HCT116 (cell line): ENCODE measurements around the gene GARNL3. TPM values are rescaled to one million over a fixed set of nuclear protein-coding genes. Genes with fewer than 3 reads are reported as not detected.

Source experiments
- ATAC-seq: fragments of 200-7000 bp; cut with Tn5 transposase; 2 replicates; pipeline ENCODE4 v1.9.1; 2020; ENCODE audit warnings: mild to moderate bottlenecking, moderate library complexity
- Bru-seq: library from RNA; stranded (reverse); fragments of 400-500 nt; gene quantifications from one replicate; lab custom pipeline; 2021; lab: Mats Ljungman, UMichigan
- BruChase-seq, 2 experiments: library from RNA; stranded (reverse); fragments of 400-500 nt; gene quantifications; one replicate each; lab custom pipeline; 2021; lab: Mats Ljungman, UMichigan
- BruUV-seq: library from RNA; stranded (reverse); fragments of 400-500 nt; replicated peaks from 2 replicates; lab custom pipeline; 2021; lab: Mats Ljungman, UMichigan
- CTCF ChIA-PET: fragments of 300-600 bp; sonication (Branson Sonifier 250); formaldehyde crosslinking; loops from one replicate; lab custom pipeline; 2021; ENCODE audit warnings: antibody characterized with exemption; lab: Charles Lee
- POLR2A ChIA-PET: fragments of 300-600, 350-600 bp; sonication (Branson Sonifier 250); formaldehyde crosslinking; loops from one replicate; lab custom pipeline; 2021; ENCODE audit warnings: antibody characterized with exemption; lab: Charles Lee
- RAD21 ChIA-PET, 2 experiments: fragments of 300-600 bp; sonication (Branson Sonifier 250); formaldehyde crosslinking; loops; one replicate each; lab custom pipeline; 2023; ENCODE audit warnings: low total read pairs in 2 of 2; ENCODE audit not compliant: uncharacterized antibody in 2 of 2, unreplicated experiment in 2 of 2, low non-redundant PET in 1 of 2; lab: Charles Lee
- DNase-seq: peaks from one replicate; pipeline ENCODE4 v3.0.0-alpha.2; 2010; ENCODE audit warnings: low read depth, low spot score
- H2AFZ ChIP-seq: fragments of 200-600 bp; shearing (Covaris generic), sonication (generic); 2 replicates; pipeline ENCODE4 v1.6.1; 2017; ENCODE audit warnings: low read depth, mixed run types, mixed read lengths, antibody characterized with exemption, low read length; ENCODE audit not compliant: poor library complexity, severe bottlenecking
- H3K27ac ChIP-seq: 2 replicates; pipeline ENCODE4 v1.5.1; 2012; ENCODE audit warnings: low read depth, low read length
- H3K27me3 ChIP-seq: fragments of 200-600 bp; sonication (generic); 2 replicates; pipeline ENCODE4 v1.6.1; 2016; ENCODE audit warnings: mixed run types, low read length, mixed read lengths; ENCODE audit not compliant: insufficient read depth
- H3K36me3 ChIP-seq, 2 experiments: fragments of 200-500 bp in 1 of 2; fragments of 200-600 bp in 1 of 2; sonication (Bioruptor generic) in 1 of 2; sonication (generic) in 1 of 2; 2 replicates each; pipeline versions ENCODE4 v1.5.1 to v1.6.1; 2014 to 2016; ENCODE audit warnings: low read length in 2 of 2, inconsistent platforms in 1 of 2, mixed read lengths in 1 of 2, mixed run types in 1 of 2; ENCODE audit not compliant: insufficient read depth in 2 of 2, control insufficient read depth in 1 of 2
- H3K4me1 ChIP-seq, 2 experiments: fragments of 200-600 bp in 1 of 2; sonication (generic) in 1 of 2; 2 replicates each; pipeline versions ENCODE4 v1.5.1 to v1.6.1; 2012 to 2017; ENCODE audit warnings: low read length in 2 of 2, inconsistent platforms in 1 of 2, mild to moderate bottlenecking in 1 of 2, mixed read lengths in 1 of 2, mixed run types in 1 of 2, moderate library complexity in 1 of 2; ENCODE audit not compliant: insufficient read depth in 2 of 2, control insufficient read depth in 1 of 2
- H3K4me2 ChIP-seq: fragments of 200-600 bp; sonication (generic); 2 replicates; pipeline ENCODE4 v1.6.1; 2017; ENCODE audit warnings: mixed run types, low read length, mixed read lengths
- H3K4me3 ChIP-seq, 2 experiments: fragments of 200-600 bp in 1 of 2; sonication (generic) in 1 of 2; replicated peaks in 1 of 2; 2 replicates each; pipeline ENCODE4 v1.5.1; 2011 to 2016; ENCODE audit warnings: low read length in 2 of 2, control low read depth in 1 of 2, low read depth in 1 of 2, mild to moderate bottlenecking in 1 of 2, mixed read lengths in 1 of 2, mixed run types in 1 of 2
- H3K79me2 ChIP-seq: fragments of 200-600 bp; sonication (generic); 2 replicates; pipeline ENCODE4 v1.6.1; 2017; ENCODE audit warnings: mild to moderate bottlenecking, mixed run types, low read length, moderate library complexity, mixed read lengths; ENCODE audit not compliant: insufficient read depth
- H3K9ac ChIP-seq: fragments of 200-600 bp; sonication (generic); 2 replicates; pipeline ENCODE4 v1.6.1; 2016; ENCODE audit warnings: low read length, mixed read lengths
- H3K9me2 ChIP-seq: fragments of 200-600 bp; sonication (generic), shearing (Covaris generic); 2 replicates; pipeline ENCODE4 v1.6.1; 2017; ENCODE audit warnings: mixed run types, mild to moderate bottlenecking, moderate library complexity; ENCODE audit not compliant: insufficient read depth
- H3K9me3 ChIP-seq, 2 experiments: fragments of 200-500 bp in 1 of 2; fragments of 200-600 bp in 1 of 2; sonication (Bioruptor generic) in 1 of 2; sonication (generic) in 1 of 2; 2 replicates each; pipeline ENCODE4 v1.6.1; 2014 to 2017; ENCODE audit warnings: low read length in 2 of 2, mixed read lengths in 2 of 2, inconsistent platforms in 1 of 2, low read depth in 1 of 2, mild to moderate bottlenecking in 1 of 2, mixed run types in 1 of 2, moderate library complexity in 1 of 2; ENCODE audit not compliant: control insufficient read depth in 1 of 2, insufficient read depth in 1 of 2
- H4K20me1 ChIP-seq: fragments of 200-600 bp; sonication (generic), shearing (Covaris generic); 2 replicates; pipeline ENCODE4 v1.6.1; 2017; ENCODE audit warnings: mixed run types, mild to moderate bottlenecking, moderate library complexity; ENCODE audit not compliant: insufficient read depth
- CBX3 ChIP-seq: IDR thresholded peaks from 2 replicates; pipeline ENCODE4 v1.6.1; 2012; ENCODE audit warnings: low read depth
- JUND ChIP-seq: IDR thresholded peaks from 2 replicates; pipeline ENCODE4 v1.6.1; 2012
- SP1 ChIP-seq: IDR thresholded peaks from 2 replicates; pipeline ENCODE4 v1.6.1; 2012; ENCODE audit warnings: low read depth
- ZFX ChIP-seq: fragments of 450-650 bp; IDR thresholded peaks from 2 replicates; pipeline ENCODE4 v1.6.1; 2017
- ZNF274 ChIP-seq: fragments of 200-500 bp; sonication (Bioruptor generic); IDR thresholded peaks from 2 replicates; pipeline ENCODE4 v1.6.1; 2014; ENCODE audit warnings: mild to moderate bottlenecking, low read depth, low read length, inconsistent platforms
- intact Hi-C: fragments of 100-400 bp; cut with micrococcal nuclease; formaldehyde crosslinking; loops from 2 replicates; pipeline ENCODE4 v1.10.0; 2022
- long read RNA-seq: library from polyadenylated mRNA; unstranded; transcript quantifications from one replicate; pipeline ENCODE4 v2.0.0, GENCODE V29; 2021; ENCODE audit not compliant: unreplicated experiment
- polyA plus RNA-seq: library from polyadenylated mRNA; unstranded; fragments of >200 nt; gene quantifications from 2 replicates; pipeline ENCODE4 v1.2.1, GENCODE V29; 2012; ENCODE audit warnings: missing spikeins
- total RNA-seq: library from RNA; stranded (reverse); gene quantifications from one replicate; pipeline ENCODE4 v1.2.1, GENCODE V29; 2021; ENCODE audit not compliant: unreplicated experiment

Gene GARNL3
- total RNA-seq: 8.8 TPM
- polyA plus RNA-seq: 3.3 and 5.9 TPM in 2 replicates
- percentile 60 among the genes with signal in this experiment for Bru-seq, nascent RNA
- percentile 46 among the genes with signal in this experiment for BruChase-seq, experiment 1, labeled RNA remaining after a 6-hour chase
- percentile 64 among the genes with signal in this experiment for BruChase-seq, experiment 2, labeled RNA remaining after a 2-hour chase
- long read RNA-seq, partial matches to known transcripts: 1 of 12 reads
- long read RNA-seq, other reads (novel, unspliced or antisense): 11 of 12 reads

GRCh38 chr9:127264462-127265219, at the start of gene GARNL3:
GARNL3 (plus strand) TSS chr9:127264774; CDS start chr9:127264878, 104 bp downstream.
- H3K36me3 ChIP-seq: no peaks in the 10 kb centered on the region
- H3K9me3 ChIP-seq: no peaks in the 10 kb centered on the region
- no TSS peak for BruUV-seq
- no peak for DNase-seq
- TF ChIP-seq SP1 (no peak), JUND (no peak), CBX3 (no peak), ZFX (no peak), ZNF274 (no peak)
- H3K4me1 ChIP-seq: no peaks in the 10 kb centered on the region
- no peak within 1 kb of the TSS for H2AFZ ChIP-seq
- ChIA-PET CTCF (no interaction called here), POLR2A (interaction anchor here (1.3 kb wide), 1 partner anchor 132 kb away, joined by 3 read pairs; no protein-coding TSS in a partner anchor), RAD21 (no interaction called here)
- no peaks in the 10 kb centered on the region for H3K79me2 ChIP-seq
- no peak within 1 kb of the TSS for H3K9ac ChIP-seq
- no peak within 1 kb of the TSS for H3K4me3 ChIP-seq
- no peak within 1 kb of the TSS for H3K4me2 ChIP-seq
- intact Hi-C loops: no loop called here
- H3K27me3 ChIP-seq: no peaks in the 10 kb centered on the region
- H3K27ac ChIP-seq: no peak within 1 kb of the TSS
- ATAC-seq: no peak
- H4K20me1 ChIP-seq: no peaks in the 10 kb centered on the region
- H3K9me2 ChIP-seq: no peaks in the 10 kb centered on the region
